TTC549 (cell line): ENCODE results near the gene NRXN3.

Source experiments
- FAIRE-seq: peaks from 2 replicates; lab custom pipeline; 2012; peaks lifted over from hg19 to GRCh38; lab: Jason Lieb, UNC

The NRXN3 gene

DNA sequence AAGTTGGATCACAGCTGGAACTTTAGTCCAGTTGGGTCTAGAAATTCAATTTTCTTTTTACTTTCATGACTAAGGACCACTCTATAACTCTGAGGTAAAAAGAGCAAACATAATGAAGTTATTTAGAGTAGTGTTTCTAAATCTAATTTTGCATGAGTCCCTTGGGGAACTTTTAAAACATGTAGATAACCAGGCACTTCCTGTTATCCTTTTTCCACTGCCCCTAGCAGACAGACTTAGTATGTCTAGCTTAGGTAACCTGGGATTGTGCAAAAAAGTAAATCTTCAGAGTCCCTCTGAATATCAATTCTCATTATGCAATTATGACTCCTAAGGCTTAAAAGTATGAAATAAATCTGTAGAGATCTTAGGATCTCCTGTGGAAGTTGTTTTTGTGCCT is 1669.9 kb downstream of the NRXN3 start:
- FAIRE-seq = no peak

DNA sequence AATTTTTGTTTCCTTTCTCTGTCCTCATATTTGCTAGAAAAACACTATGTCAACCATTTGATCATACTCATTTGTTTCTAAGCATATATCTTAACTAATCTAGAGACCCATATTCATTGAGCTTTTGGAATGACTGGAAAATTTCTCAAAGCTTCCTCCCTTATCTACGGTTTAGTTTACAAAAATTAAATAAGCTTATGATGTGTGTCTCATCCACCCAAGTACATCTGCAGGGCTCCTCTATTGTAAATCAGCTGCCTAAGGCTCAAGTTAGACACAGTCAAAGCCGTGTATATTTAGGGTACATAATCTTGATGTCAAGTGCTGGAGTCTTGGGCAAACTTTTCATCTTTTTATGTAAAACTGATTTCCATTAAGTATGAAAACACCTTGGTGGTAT is 1670.7 kb downstream of the NRXN3 start:
- FAIRE-seq = no peak

DNA sequence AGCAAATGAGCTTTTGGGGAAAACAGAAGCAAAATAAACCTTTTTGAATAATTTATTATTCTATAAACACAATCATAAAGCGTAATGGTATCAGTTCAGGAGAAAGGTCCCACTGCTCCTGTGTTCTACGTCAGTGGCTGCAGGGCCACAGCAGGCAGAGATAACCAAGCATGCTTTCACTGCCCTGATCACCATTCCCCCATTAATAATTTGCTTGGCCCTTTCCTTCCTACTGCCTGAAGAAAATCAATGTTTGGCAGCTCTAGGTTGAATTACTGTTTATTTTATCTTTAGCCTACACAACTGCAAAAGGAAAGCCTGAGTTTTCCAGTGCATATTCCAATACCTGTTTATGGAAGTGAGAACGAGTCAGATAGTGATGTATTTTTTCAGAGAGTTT is 1671.3 kb downstream of the NRXN3 start:
- no peak for FAIRE-seq

GRCh38 chr14:79842270-79842669 is 1672.1 kb downstream of the NRXN3 start:
- no peak for FAIRE-seq

GRCh38 chr14:79852950-79853744 is 1683.0 kb downstream of the NRXN3 start:
- FAIRE-seq = no peak

DNA sequence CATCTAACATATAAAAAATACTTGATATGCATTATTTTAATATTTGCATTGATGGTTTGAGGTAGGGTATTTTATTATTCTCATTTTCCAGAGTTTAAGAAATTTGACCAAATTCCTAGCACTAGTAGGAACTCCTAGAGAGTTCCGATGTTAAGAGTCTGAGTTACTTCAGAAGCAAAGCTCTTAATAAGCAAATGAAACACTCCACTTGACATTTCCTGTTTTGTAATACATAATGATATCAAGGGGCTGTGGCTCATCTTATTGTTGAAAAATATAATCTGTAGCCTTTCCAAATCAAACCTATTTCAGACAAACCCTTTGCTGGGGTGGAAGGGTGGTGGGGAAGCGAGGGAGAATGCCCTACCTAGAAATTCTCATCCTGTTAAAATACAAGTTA is 1685.6 kb downstream of the NRXN3 start:
- no peak for FAIRE-seq

- no peak for FAIRE-seq
Measured at GRCh38 chr14:79856381-79856780, 1686.2 kb downstream of the NRXN3 start.

GRCh38 chr14:79861111-79861510 is 1690.9 kb downstream of the NRXN3 start:
- no peak for FAIRE-seq

GRCh38 chr14:79862045-79862444 is 1691.9 kb downstream of the NRXN3 start:
- FAIRE-seq = no peak

- no peak for FAIRE-seq
Measured at GRCh38 chr14:79871136-79871535, 1701.0 kb downstream of the NRXN3 start.

- no peak for FAIRE-seq
Measured at GRCh38 chr14:79878229-79878628, 1708.1 kb downstream of the NRXN3 start.

GRCh38 chr14:79878785-79879184 is 1708.6 kb downstream of the NRXN3 start:
- FAIRE-seq = no peak

DNA sequence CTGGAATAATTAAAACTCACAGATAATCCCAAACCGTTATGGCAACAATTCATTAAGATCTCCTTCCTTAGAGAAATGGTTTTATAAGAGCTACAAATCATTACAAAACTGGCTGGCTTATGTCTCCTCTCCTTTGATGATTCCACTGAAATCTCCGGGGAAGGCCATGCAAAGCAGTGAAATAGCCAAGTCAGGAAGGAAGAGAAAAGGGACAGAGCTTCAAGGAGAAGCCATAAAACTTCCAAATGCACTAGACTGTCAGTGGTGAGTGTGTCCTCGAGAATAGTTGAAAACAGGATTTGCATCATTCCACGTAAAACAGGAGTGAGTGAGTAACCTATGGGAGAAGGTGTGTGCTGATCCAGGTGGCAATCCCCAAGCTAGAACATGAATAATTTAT is 1711.1 kb downstream of the NRXN3 start:
- FAIRE-seq = no peak

DNA sequence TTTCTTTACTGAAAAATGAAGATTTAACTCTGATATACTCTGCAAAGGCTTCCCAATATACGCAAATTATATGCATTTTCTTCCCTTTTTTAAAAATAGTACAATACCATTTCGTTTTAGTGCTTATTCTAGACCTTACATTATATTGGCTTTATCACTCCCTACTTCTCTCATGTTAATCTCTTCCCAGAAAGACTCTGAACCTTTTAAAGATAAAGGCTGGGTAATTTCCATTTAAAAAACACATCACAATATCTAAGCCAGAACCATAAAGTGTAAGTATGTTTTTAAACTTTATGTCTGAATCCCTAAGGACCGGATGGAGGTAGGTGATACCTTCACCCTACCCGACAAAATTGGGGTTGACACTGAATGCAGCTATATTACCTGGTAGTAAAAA is 1720.4 kb downstream of the NRXN3 start:
- no peak for FAIRE-seq

- FAIRE-seq = no peak
Measured at GRCh38 chr14:79896009-79896408, 1725.8 kb downstream of the NRXN3 start.

- FAIRE-seq = no peak
Measured at GRCh38 chr14:79899610-79900009, 1729.4 kb downstream of the NRXN3 start.

DNA sequence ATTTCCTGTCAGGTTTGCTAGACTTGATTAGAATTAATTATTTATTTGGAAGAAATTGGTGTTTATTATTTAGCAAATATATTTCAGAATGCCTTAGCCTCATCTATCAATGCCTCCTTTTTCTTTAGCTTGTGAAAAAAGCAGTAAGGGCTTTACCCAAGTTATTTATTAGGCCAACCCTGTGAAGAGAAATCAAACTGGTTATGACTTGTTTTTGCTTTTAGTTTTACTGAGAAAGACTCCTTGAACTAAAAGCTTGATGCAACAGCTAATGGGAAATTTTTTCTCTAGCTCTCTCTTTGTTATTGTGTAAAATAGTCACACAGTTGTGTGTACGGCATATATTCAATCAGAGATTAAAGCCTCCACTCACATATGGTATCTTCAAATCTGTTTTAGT is 1734.3 kb downstream of the NRXN3 start:
- FAIRE-seq = no peak

- FAIRE-seq = no peak
Measured at GRCh38 chr14:79906994-79907393, 1736.8 kb downstream of the NRXN3 start.

- no peak for FAIRE-seq
Measured at GRCh38 chr14:79910086-79910485, 1739.9 kb downstream of the NRXN3 start.

- FAIRE-seq = no peak
Measured at GRCh38 chr14:79911744-79912143, 1741.6 kb downstream of the NRXN3 start.

GRCh38 chr14:79914595-79914994 is 1744.4 kb downstream of the NRXN3 start:
- FAIRE-seq = no peak

DNA sequence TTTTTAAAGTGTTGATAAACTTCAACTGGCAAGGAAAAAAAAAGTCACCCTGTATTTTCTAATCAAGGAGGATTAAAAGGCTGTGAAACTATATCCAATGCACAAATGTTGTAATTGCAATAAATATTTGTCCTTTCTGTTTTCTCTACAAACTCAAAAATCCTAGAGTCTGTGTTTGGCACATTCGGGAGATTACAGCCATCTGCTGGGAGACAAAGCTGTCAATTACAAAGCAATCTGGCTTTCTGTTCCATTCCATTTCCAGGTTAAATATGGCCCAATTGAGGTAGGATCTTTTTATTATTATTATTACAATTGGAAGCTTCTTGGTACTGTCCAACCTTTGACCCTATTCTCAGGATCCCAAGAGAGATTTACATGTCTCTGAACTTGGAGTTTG is 1745.2 kb downstream of the NRXN3 start:
- FAIRE-seq = no peak

DNA sequence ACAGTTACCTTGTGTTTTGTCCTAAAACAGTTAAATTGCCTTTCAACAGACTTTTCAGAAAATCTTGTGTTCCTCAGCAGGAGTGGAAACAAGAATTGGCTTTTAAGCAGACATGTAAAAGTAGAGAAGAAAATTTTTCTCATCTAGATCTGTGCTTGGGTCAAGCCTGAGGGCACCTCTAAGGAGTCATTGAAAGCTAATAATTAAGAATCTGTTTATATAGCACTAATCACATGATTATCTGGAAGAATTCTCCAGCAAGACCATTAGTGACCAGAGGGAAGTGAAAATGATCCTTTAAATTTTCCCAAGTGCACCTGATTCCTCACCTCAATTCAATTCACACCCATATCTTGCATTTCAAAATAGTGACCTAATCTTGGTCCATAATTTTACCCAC is 1746.1 kb downstream of the NRXN3 start:
- FAIRE-seq = no peak

DNA sequence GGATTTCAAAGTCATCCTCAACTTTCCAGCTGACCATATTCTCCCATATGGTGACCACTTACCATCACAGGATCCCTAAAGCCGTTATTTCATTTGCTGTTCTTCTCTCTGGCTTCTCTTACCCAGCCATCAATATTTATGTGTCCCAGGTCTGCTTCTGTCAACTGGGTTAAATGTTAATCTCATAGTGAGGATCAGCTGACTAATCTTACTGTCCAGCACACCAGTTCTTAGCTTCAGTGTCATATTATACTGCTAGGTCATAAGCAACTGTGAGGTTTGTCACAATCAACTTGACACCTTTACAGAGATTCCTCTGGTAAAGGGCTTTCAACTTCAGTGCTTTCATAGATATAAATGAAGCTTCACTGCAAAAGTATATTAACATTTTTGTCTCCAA is 1746.7 kb downstream of the NRXN3 start:
- no peak for FAIRE-seq
